GM12801 (cell line): ENCODE measurements around the gene IFNL3.
"Not testable (repeated sequence)": the region's sequence is repeated elsewhere in the genome, so short reads cannot be mapped to it uniquely, and the experiment has no call there.

Experiments
- CTCF ChIP-seq: IDR thresholded peaks from one replicate; pipeline ENCODE4 v1.5.1; 2011; ENCODE audit warnings: control low read depth; ENCODE audit not compliant: insufficient read length; ENCODE audit errors: extremely low read depth

Gene IFNL3

DNA sequence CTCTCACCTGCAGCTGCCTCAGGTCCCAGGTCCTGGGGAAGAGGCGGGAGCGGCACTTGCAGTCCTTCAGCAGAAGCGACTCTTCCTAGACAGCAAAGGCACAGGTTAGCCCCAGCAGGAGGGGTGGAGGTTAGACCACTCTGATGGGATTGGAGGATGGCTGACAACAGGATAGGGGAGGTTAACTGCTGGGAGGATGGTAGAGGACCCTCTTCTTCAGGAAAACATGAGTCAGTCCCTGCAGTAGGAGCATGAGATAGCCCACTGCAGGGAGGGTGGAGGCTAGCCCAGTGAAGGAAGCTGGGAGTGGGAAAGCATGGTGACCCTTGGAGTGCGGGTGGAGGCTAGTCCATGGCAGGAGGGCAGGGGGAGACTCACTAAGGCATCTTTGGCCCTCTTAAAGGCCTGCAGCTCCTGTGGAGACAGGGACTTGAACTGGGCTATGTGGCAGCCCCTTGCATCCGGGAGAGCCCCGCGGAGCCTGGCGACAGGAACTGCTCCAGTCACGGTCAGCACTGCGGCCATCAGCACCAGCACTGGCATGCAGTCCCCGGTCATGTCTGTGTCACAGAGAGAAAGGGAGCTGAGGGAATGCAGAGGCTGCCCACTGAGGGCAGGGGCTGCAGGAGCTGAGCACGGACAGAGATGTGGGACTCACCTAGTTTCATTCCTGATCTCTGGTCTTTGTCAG, at the start of gene IFNL3:
IFNL3 (minus strand) TSS at position 597 of the 691 bp plus-strand sequence; CDS start at position 558, 39 bp downstream.
- not testable (repeated sequence) for TF ChIP-seq CTCF

DNA sequence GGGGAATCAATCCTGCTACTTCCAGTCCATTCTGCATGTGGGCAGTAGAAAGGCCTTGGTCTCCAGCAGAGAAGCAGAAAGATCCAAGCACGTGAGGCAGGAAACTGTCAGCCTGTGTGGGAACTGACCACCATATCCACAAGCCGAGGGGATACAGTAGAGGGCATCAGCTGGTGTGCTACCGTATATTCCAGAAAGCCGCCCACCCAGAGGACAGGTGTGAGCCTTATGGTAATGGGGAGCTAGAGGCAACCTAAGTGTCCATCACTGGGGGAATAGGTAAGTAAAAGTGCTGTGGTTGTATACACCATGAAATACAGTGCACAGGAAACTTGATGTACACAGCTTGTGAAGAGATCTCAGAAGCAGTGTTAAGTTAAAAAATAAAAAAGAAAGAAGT, 48.6 kb upstream of the IFNL3 start:
- no peak for TF ChIP-seq CTCF

- TF ChIP-seq CTCF: no peak
Measured at GRCh38 chr19:39284032-39284431, 39.2 kb upstream of the IFNL3 start.

DNA sequence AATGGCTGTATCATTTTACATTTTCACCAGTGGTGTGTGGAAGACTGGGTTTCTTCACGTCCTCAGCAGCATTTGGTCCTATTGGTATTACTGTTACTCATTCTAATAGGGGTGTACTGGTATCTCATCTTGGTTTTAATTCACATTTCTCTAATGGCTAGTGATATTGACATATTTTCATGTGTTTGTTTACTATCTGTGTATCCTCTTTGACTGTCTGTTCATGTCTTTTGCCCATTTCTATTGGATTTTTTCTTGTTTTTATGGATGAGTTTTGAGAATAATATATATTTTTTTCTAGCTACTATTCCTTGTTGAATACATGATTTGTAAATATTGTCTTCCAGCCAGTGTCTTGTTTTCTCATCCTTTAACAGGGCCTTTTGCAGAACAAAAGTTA, 37.2 kb upstream of the IFNL3 start:
- no peak for TF ChIP-seq CTCF

- no peak for TF ChIP-seq CTCF
Measured at GRCh38 chr19:39277598-39277997, 32.8 kb upstream of the IFNL3 start.

- no peak for TF ChIP-seq CTCF
Measured at GRCh38 chr19:39276740-39277139, 31.9 kb upstream of the IFNL3 start.

- TF ChIP-seq CTCF: no peak
Measured at GRCh38 chr19:39275578-39275977, 30.8 kb upstream of the IFNL3 start.
